PC-9 (cell line): ENCODE measurements around the gene GNB3.

Source experiments
- EZH2 ChIP-seq: fragments of 200-600 bp; sonication (generic); IDR thresholded peaks from 2 replicates; pipeline ENCODE4 v1.8.0; 2017; ENCODE audit warnings: antibody characterized with exemption, low read depth
- TF ChIP-seq, protein P1 (sequence below): fragments of 200-600 bp; sonication (generic); conservative IDR thresholded peaks from 2 replicates; pipeline ENCODE4 v1.6.1; 2017; ENCODE audit warnings: mixed run types, antibody characterized with exemption, mild to moderate bottlenecking, moderate library complexity

DNA sequence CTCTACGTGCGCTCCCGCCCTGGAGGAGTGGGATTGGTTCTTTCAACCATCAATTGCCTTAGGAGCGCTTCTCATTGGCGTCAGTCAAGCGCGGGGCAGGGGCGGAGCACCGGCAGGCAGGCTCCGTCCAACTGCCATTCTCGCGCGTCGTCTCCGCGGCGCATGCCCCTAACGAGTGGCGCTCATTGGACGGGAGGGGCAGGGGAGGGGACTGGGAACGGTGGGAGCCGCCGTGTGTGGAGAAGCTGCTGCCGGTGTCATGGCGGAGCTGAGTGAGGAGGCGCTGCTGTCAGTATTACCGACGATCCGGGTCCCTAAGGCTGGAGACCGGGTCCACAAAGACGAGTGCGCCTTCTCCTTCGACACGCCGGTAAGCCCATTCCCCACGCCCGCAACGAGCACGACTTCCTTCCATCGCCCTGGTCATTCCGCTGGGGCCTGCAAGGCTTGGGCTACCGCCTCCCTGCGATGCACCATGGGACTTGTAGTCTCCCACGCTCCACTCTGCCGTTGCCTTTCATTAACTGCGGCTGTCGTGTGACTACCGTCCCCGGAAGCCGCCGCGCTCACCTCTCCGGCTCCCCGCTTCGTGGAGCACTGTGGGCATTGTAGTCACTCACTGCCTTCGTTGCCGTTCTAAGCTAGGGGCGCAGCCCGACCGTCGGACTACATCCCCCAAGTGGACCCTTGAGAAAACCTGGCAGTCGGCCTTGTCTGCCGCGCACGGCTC lies 11.4 kb downstream of the GNB3 start, which contains the start of gene USP5:
- TF ChIP-seq, protein P1, sequence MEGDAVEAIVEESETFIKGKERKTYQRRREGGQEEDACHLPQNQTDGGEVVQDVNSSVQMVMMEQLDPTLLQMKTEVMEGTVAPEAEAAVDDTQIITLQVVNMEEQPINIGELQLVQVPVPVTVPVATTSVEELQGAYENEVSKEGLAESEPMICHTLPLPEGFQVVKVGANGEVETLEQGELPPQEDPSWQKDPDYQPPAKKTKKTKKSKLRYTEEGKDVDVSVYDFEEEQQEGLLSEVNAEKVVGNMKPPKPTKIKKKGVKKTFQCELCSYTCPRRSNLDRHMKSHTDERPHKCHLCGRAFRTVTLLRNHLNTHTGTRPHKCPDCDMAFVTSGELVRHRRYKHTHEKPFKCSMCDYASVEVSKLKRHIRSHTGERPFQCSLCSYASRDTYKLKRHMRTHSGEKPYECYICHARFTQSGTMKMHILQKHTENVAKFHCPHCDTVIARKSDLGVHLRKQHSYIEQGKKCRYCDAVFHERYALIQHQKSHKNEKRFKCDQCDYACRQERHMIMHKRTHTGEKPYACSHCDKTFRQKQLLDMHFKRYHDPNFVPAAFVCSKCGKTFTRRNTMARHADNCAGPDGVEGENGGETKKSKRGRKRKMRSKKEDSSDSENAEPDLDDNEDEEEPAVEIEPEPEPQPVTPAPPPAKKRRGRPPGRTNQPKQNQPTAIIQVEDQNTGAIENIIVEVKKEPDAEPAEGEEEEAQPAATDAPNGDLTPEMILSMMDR = no peak
- no peak for TF ChIP-seq EZH2
